DMS79 (cell line): ENCODE data around the gene BHLHE23.

Experiments
- DNase-seq: peaks from one replicate; lab custom pipeline; 2025; lab: John Stamatoyannopoulos, UW

BHLHE23 gene

DNA sequence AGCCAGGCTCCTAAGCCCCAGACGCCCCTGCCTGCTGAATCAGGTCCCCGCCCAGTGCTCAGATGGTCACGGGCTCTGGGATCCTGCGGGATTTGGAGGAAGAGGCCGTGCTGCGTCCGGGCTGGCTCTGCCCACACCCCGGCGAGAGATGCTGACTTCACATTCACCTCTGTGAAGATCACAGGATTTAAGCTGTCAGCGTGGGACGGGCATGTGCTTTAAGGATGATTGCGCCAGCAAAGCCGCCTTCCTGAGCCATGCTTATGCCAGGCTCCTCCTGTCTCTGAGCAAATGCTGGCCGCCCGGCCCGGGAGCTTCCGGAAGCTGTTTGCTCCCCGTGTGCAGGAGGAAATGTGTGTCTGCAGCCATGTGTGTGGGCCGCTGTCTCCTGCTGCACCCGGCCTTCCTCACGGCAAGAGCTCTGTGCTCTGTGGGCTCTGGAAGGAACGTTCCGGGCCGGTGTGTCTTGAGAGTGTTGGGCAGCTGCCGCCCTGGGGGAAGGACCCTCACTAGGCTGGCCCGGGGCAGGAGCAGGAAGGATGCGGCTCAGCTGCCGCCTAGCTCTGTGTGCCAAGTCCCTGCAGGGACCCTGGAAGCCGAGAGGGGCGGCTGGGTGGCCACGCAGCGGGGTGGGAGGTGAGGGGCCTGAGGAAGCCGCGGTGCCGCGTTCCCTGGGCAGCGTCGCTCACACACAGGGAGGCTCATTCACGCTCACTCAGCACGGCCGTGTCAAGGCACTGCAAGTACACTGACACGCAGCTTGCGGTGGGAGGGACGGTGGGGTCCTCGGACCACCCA lies 19.0 kb upstream of the BHLHE23 start:
- peak; percentile 44 for DNase-seq

DNA sequence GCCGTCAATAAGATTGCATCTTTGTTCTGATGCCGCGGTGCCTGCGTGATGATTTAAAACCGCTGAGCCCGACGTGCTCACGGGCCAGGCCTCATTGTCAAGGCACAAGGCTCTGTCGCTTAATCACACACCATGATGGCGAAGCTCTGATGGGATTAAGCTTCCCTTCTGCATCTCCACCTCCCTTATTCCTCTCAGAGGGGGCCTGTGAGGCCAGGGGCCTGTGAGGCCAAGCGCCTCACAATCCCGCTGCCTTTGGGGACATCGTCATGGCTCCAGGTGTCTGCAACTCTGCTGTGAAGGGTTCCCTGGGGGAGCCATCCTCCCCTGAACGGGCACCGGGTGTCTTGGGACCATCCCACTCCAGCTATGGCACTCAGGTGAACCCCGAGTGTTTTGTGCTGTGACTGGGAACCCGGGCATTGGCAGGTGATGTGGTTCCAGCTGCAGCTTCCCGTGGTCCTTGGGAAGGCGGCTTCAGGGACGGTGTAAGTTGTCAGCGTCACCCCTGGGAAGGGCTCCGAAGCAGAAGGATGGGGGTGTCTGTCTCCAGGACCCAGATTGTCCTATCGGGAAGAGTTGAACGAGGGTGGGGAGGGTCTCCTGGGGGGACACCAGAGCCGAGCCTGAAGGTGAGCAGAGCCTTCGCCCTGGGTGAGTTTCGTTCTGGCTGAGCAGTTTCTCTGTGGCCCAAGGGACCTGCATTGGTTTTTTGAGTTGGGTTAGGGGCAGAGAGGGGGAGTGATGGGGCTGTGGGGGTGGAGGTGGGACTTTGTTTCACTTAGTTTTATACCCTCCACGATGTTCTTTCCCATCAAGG lies 18.0 kb upstream of the BHLHE23 start:
- DNase-seq, result no peak

DNA sequence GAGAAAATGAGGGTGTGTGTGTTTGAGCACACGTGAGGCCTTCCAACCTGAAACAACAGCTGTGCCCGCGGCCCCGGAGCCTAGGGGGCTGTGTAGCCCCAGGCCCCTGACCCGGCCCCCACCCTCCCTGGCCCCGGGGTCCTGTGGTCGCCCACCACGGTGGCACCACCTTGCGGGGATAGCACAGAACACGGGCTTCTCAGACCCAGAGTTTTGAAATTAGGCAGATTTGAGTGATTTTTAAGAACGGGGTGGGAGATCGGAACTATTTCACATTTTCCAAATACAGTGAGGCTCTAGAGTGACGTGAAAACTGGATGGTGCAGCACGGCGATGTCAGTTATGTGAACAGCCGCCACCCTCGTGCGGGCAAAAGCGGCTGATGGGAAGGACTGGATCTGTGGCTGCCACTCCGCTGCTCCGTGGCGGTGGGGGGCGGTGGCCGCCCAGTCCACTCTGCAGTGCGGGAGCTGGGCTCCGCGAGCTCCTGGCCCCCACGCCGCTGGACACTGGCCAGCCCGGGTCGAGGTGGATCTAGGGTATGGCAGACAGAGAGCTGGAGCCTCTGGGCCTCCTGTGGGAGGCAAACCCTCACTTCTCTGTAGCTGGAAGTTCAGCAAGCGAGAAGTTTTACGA lies 17.3 kb upstream of the BHLHE23 start:
- DNase-seq, result no peak

- no peak for DNase-seq
These were observed 16.5 kb upstream of the BHLHE23 start for GRCh38 chr20:63023071-63023935.

DNA sequence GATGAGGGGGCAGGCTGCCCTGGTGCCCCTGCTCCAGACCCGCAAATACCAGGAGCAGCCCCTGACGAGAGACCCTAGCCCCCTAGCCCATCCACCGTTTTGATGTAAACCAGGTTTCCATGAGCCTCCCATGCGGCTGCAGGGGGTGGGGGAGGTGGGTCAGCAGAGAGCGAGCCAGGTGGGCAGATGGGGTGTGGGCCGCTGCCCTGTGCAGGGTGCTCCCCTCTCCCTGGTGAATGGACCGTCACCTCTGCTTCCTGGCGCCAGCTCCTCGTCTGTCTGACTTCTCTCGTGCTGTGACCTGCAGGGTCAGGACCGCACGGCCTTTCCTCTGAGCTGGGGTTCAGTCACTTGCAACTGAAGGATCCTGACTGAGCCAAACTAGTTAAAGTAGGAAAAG lies 15.7 kb upstream of the BHLHE23 start:
- DNase-seq, result no peak

DNA sequence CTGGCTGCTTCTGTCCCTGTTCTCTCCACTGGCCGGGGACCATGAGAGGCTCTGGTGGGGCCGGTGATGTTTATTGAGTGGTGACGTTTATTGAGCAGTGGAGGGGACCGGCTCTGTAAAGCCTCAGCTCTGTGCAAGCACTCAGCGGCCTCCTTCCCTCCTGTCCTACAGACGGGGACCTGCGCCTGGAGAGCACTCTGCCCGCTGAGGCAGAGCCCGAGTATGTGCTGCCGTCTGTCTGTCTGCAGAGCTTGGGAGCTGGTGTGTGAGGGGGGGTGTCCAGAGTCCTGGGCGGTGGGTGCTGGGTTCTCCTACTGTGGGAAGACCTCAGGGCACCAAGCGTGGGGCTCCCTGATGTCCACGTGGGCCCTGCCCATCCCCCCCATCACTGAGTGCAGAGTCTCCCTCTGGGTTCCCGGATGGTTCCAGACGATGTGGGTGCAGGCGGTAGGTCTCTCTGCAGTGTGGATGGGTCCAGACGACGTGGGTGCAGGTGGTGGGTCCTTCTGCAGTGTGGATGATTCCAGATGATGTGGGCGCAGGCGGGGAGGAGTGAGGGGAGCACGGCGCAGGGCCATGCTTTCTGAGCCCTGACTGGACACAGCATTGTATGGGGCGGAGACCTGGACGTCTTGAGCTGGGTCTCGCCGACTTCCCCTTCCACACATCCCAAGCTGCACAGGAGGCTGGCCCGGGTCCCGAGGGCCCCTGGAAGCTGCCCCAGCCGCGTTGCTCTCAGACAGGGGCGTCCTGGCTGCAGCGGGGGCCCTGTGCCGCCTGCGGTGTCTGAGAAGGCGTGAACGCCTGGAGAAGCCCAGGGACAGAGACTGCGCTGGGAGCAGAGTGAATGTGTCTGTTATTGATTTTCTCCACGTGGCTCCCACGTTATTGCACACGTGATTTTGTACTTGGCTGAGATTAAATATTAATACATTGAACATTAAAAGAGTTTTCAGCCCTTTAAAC lies 14.9 kb upstream of the BHLHE23 start:
- no peak for DNase-seq

DNA sequence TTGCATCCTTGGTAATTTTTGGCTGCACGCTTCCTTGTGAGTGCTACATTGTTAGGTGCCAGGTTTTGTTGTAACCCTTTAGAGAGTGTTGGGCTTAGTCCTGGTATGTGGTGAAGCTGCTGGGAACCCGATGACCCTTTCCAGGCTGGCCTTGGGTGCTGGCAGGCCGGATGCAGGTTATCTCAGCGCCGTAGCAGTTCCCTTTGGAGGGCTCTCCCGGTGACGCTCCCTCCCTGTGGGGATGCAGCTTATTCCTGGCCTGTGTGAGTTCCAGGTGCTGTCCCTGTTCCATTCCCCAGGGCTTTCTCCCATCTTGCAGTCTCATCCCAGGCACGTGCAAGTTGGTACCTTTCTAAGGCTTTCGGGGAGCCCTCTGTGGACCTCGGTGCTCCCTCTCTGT lies 13.9 kb upstream of the BHLHE23 start:
- no peak for DNase-seq

- no peak for DNase-seq
These were observed 11.2 kb upstream of the BHLHE23 start for GRCh38 chr20:63017826-63018411.

DNA sequence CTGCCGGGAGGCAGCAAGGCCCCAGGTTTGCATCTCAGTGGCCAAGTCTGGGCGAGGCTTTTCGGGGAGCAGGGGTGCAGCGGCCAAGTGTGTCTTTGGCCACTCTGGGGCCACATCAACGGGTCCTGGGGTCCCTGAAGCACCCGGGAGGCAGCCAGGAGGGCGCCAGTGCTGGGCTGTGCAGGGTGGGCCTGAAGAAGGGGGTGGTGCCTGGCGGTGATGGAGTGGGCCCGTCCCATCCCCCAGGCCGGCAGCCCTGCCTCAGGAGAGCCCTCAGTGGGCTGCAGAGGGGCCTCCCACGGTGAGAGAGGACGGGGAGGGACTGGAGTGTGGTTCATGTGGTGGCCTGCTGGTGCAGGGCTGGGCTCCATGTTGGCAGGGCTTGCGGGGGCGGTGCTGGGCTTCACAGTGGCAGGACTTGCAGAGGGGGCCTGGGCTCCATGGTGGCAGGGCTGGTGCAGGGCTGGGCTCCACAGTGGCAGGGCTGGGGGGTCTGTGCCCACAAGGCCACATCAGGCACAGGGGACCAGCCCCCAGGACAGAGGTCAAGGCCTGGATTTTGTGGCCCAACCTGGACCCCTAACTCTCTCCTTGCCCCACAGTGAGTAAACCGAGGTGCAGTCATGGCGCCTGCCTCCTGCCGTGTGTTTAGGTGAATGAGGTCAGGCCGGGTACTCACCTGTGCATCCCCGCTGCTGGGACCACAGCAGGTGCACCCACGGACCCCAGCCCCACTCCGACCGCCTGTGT lies 10.5 kb upstream of the BHLHE23 start:
- no peak for DNase-seq

DNA sequence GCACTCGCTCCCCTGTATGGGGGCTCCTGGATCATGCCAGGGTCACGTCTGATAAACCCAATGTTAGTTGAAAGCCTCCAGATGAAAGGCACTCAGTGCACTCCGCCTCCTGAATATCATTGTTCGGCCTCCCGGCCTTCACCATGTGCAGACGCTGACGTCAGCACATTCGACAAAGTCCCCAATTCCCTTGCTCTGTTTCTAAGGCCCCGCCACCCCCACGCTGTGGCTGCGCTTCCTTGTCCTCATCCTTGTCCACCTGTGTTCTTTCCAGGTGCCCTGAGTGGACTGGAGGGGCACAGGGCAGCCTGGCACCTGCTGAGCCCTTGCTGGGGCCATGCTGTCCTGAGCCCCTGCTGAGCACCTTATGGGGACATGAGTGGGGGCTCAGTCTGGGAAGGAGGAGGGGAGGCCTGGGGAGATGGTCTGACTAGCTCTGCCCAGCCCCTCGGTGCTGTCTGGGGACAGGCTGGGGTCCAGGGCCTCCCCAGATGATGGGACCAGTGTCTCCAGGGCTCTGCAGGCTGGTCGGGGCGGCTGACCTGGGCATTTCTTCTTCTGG lies 9.8 kb upstream of the BHLHE23 start:
- no peak for DNase-seq

DNA sequence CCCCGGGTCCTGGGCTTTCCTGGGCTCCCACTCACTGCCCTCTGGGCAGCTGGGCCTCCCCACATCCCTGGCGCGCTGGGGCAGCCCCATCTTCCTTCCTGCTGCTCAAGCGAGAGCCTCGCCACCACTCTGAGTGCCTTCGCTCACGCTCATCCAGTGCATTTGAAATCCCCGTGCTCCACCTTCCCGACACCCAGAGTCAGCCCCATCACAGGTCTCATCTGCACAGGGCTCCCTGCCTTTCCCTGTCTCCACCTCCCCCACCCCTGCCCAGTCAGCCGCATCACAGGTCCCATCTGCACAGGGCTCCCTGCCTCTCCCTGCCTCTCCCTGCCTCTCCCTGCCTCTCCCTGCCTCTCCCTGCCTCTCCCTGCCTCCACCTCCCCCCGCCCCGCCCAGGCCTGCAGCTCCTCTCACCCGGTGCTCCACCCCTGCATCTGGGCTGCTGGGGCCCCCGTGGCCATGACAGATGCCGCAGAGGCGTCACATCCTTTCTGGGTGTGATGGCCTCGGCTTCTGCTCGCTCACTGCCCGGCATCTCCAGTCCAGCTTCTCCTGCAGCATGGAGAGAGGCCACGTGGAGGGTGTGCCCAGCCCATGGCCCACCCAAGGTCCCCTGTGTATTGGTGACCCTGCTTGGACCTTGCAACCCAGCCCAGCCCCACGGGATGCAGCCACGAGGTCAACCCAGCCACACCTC lies 9.0 kb upstream of the BHLHE23 start:
- no peak for DNase-seq

- no peak for DNase-seq
These were observed 8.4 kb upstream of the BHLHE23 start for GRCh38 chr20:63015147-63015661.

DNA sequence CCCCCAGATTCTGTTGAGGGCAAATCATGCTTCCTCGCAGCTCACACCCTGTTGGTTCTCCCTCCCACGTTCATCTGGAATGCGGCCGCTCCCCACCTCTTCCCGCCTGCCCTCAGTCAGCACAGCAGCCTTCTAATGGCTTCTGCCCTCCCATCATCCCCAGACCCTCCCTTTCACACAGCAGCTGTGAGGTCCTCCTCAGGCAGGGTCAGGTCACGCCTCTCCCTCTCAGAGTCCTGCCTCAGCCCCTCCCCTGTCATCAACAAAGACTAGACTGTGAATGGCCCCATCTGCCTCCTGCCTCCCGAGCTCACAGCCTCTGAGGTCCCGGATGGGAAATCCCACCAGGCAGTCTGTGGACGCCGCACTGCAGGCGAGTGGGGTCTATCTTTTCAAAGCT lies 7.9 kb upstream of the BHLHE23 start:
- DNase-seq, result no peak

- no peak for DNase-seq
These were observed 7.5 kb upstream of the BHLHE23 start for GRCh38 chr20:63014287-63014686.

GRCh38 chr20:63013207-63013606 lies 6.4 kb upstream of the BHLHE23 start:
- DNase-seq, result no peak

- DNase-seq, result peak; percentile 72
These were observed 5.0 kb upstream of the BHLHE23 start for GRCh38 chr20:63011798-63012197.

DNA sequence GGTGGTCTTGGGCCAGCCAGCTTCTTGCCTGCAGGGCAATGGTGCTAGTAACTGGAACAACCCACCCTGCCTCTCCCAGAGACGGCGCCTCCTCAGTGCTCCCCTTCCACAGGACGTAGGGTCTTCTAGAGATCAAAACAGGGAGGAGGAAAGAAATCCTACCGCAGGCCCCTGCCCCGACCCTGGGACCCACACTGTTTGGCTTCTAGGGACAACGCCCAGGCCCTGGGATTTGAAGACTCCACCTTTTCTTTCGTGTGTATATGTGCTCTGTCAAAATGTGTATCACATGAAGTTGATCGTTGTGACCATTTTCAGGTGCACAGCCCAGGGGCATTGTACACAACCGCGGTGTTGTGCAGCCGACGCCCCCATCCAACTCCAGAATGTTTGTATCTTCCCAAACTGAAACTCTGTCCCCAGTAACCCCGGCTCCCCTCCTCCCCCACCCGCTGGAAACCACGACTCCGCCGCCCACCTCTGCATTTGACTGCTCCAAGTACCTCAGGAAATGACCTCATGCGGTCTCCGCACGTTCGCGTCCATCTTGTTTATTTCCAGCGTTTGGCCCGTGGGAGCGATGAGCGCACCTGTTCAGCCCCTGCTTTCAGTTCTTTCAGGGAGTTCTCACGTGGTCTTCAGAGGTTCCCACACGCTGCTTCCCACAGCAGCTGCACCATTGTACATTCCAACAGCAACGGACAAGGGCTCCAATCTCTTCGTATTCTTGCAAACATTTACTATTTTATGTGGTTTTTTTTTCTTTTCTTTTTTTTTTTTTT lies 3.4 kb upstream of the BHLHE23 start:
- DNase-seq, result peak; percentile 88
